Activated CD8-positive, alpha-beta memory T cell treated with anti-CD3 and anti-CD28 coated beads, Interleukin-2, amount 10 ng/mL, durations not matched to agents 7 days and 5 days (primary cell): ENCODE results near the gene ADARB1. TPM values are rescaled to one million over a fixed set of nuclear protein-coding genes. Genes with fewer than 3 reads are reported as not detected.
A peak's percentile ranks its signal among the peaks of the same experiment; 100 is the strongest.

Source experiments
- ATAC-seq: fragments of 150-1000 bp; cut with Tn5 transposase; one replicate; pipeline ENCODE4 v1.10.0; 2021; ENCODE audit warnings: moderate library complexity
- CTCF ChIA-PET: fragments of 350-600 bp; sonication (Branson Sonifier 250); formaldehyde crosslinking; loops from one replicate; lab custom pipeline; 2021; ENCODE audit warnings: antibody characterized with exemption; lab: Charles Lee
- DNase-seq: peaks from one replicate; pipeline ENCODE4 v3.0.0-alpha.2; 2020
- H3K27ac Mint-ChIP-seq: one replicate; pipeline ENCODE4 v1.8.0; 2021; ENCODE audit warnings: mild to moderate bottlenecking, mixed read lengths
- H3K27me3 Mint-ChIP-seq: one replicate; pipeline ENCODE4 v1.8.0; 2021; ENCODE audit warnings: mixed read lengths
- H3K36me3 Mint-ChIP-seq: one replicate; pipeline ENCODE4 v1.8.0; 2021; ENCODE audit warnings: mild to moderate bottlenecking, mixed read lengths
- H3K4me1 Mint-ChIP-seq: one replicate; pipeline ENCODE4 v1.8.0; 2021; ENCODE audit warnings: mixed read lengths
- H3K4me3 Mint-ChIP-seq: one replicate; pipeline ENCODE4 v1.8.0; 2021; ENCODE audit warnings: mild to moderate bottlenecking, moderate library complexity, mixed read lengths
- H3K9me3 Mint-ChIP-seq: one replicate; pipeline ENCODE4 v1.8.0; 2022; ENCODE audit warnings: low read depth, mixed read lengths
- total RNA-seq, 2 experiments: library from RNA; stranded (reverse); gene quantifications; one replicate each; pipeline ENCODE4 v1.2.3, GENCODE V29; 2021

ADARB1 gene
- total RNA-seq, 2 experiments from 2014 or later = 29.4 to 38.3 TPM

GRCh38 chr21:45256912-45257672 is 182.7 kb downstream of the ADARB1 start:
- ATAC-seq (peak; percentile 87), DNase-seq (peak; percentile 76)
- H3K27ac Mint-ChIP-seq = peak overlapping the region; percentile 61
- no peaks in the 10 kb centered on the region for H3K36me3 Mint-ChIP-seq
- CTCF ChIA-PET = interaction anchor here (0.7 to 1.8 kb wide), 7 partner anchors 19 to 182 kb away, joined by 3 to 8 read pairs (median 3); no protein-coding TSS in a partner anchor
- H3K4me1 Mint-ChIP-seq = peaks cover 30% of the 10 kb centered on the region
- peaks cover 18% of the 10 kb centered on the region for H3K27me3 Mint-ChIP-seq
- no peaks in the 10 kb centered on the region for H3K9me3 Mint-ChIP-seq
- no peak overlapping the region for H3K4me3 Mint-ChIP-seq

- Mint-ChIP-seq H3K36me3 (no peaks in the 10 kb centered on the region), H3K9me3 (no peaks in the 10 kb centered on the region), H3K4me1 (peaks cover 30% of the 10 kb centered on the region), H3K4me3 (no peak overlapping the region), H3K27me3 (peaks cover 18% of the 10 kb centered on the region), H3K27ac (no peak overlapping the region)
- CTCF ChIA-PET = interaction anchor here (1.0 to 1.1 kb wide), 2 partner anchors 106 to 182 kb away, joined by 3 to 4 read pairs; no protein-coding TSS in a partner anchor
- ATAC-seq (no peak), DNase-seq (peak; percentile 31)
Observed at GRCh38 chr21:45257673-45258341, 183.4 kb downstream of the ADARB1 start.

GRCh38 chr21:45258466-45258865 is 184.1 kb downstream of the ADARB1 start:
- DNase-seq (peak; percentile 35), ATAC-seq (no peak)
- Mint-ChIP-seq H3K36me3 (no peaks in the 10 kb centered on the region), H3K9me3 (no peaks in the 10 kb centered on the region), H3K27ac (no peak overlapping the region), H3K27me3 (peaks cover 14% of the 10 kb centered on the region), H3K4me3 (no peak overlapping the region), H3K4me1 (peaks cover 30% of the 10 kb centered on the region)
- CTCF ChIA-PET = interaction anchor here (1.2 kb wide), 1 partner anchor 23 kb away, joined by 3 read pairs; no protein-coding TSS in a partner anchor

- Mint-ChIP-seq H3K27ac (no peak overlapping the region), H3K9me3 (no peaks in the 10 kb centered on the region), H3K4me3 (no peak overlapping the region), H3K27me3 (peaks cover 14% of the 10 kb centered on the region), H3K36me3 (peaks cover 6% of the 10 kb centered on the region), H3K4me1 (peaks cover 30% of the 10 kb centered on the region)
- DNase-seq = peak; percentile 16
- no peak for ATAC-seq
- CTCF ChIA-PET = interaction anchor here (1.2 kb wide), 1 partner anchor 24 kb away, joined by 3 read pairs; no protein-coding TSS in a partner anchor
Observed at GRCh38 chr21:45259206-45259840, 184.9 kb downstream of the ADARB1 start.

GRCh38 chr21:45260191-45260825 is 185.9 kb downstream of the ADARB1 start:
- peaks cover 13% of the 10 kb centered on the region for H3K36me3 Mint-ChIP-seq
- no peak for ATAC-seq
- H3K27me3 Mint-ChIP-seq = peaks cover 10% of the 10 kb centered on the region
- peak; percentile 23 for DNase-seq
- no peak overlapping the region for H3K27ac Mint-ChIP-seq
- H3K4me3 Mint-ChIP-seq = no peak overlapping the region
- CTCF ChIA-PET = no interaction called here
- no peaks in the 10 kb centered on the region for H3K9me3 Mint-ChIP-seq
- H3K4me1 Mint-ChIP-seq = peaks cover 28% of the 10 kb centered on the region

- Mint-ChIP-seq H3K27me3 (peaks cover 10% of the 10 kb centered on the region), H3K27ac (no peak overlapping the region), H3K9me3 (no peaks in the 10 kb centered on the region), H3K4me1 (peaks cover 28% of the 10 kb centered on the region), H3K4me3 (no peak overlapping the region), H3K36me3 (peaks cover 20% of the 10 kb centered on the region)
- CTCF ChIA-PET = no interaction called here
- DNase-seq = peak; percentile 22
- no peak for ATAC-seq
Observed at GRCh38 chr21:45261093-45261492, 186.7 kb downstream of the ADARB1 start.

- H3K4me1 Mint-ChIP-seq = peaks cover 28% of the 10 kb centered on the region
- H3K9me3 Mint-ChIP-seq = no peaks in the 10 kb centered on the region
- no peak overlapping the region for H3K4me3 Mint-ChIP-seq
- no peak for DNase-seq
- H3K36me3 Mint-ChIP-seq = peaks cover 28% of the 10 kb centered on the region
- CTCF ChIA-PET = interaction anchor here (0.8 to 1.9 kb wide), 3 partner anchors 9 to 124 kb away, joined by 3 to 4 read pairs (median 3); no protein-coding TSS in a partner anchor
- H3K27me3 Mint-ChIP-seq = peaks cover 10% of the 10 kb centered on the region
- H3K27ac Mint-ChIP-seq = no peak overlapping the region
- no peak for ATAC-seq
Observed at GRCh38 chr21:45262041-45262581, 187.7 kb downstream of the ADARB1 start.

- H3K36me3 Mint-ChIP-seq = peaks cover 33% of the 10 kb centered on the region
- H3K9me3 Mint-ChIP-seq = peaks cover 2% of the 10 kb centered on the region
- peak; percentile 35 for DNase-seq
- peaks cover 10% of the 10 kb centered on the region for H3K27me3 Mint-ChIP-seq
- peaks cover 27% of the 10 kb centered on the region for H3K4me1 Mint-ChIP-seq
- CTCF ChIA-PET = interaction anchor here (0.8 to 1.9 kb wide), 3 partner anchors 9 to 124 kb away, joined by 3 to 4 read pairs (median 3); no protein-coding TSS in a partner anchor
- H3K27ac Mint-ChIP-seq = no peak overlapping the region
- no peak for ATAC-seq
- H3K4me3 Mint-ChIP-seq = no peak overlapping the region
Observed at GRCh38 chr21:45262616-45263015, 188.2 kb downstream of the ADARB1 start.

GRCh38 chr21:45263534-45263933 is 189.2 kb downstream of the ADARB1 start:
- H3K27ac Mint-ChIP-seq = no peak overlapping the region

GRCh38 chr21:45264146-45264911 is 189.9 kb downstream of the ADARB1 start:
- CTCF ChIA-PET = no interaction called here
- Mint-ChIP-seq H3K27me3 (no peaks in the 10 kb centered on the region), H3K27ac (no peak overlapping the region), H3K4me3 (no peak overlapping the region), H3K36me3 (peaks cover 38% of the 10 kb centered on the region), H3K4me1 (peaks cover 26% of the 10 kb centered on the region), H3K9me3 (peaks cover 3% of the 10 kb centered on the region)
- DNase-seq (peak; percentile 29), ATAC-seq (no peak)

More at GRCh38 chr21:45263534-45263933, 189.2 kb downstream of the ADARB1 start:
- DNase-seq = peak; percentile 19
- CTCF ChIA-PET = no interaction called here
- Mint-ChIP-seq H3K4me1 (peaks cover 26% of the 10 kb centered on the region), H3K27me3 (peaks cover 5% of the 10 kb centered on the region), H3K9me3 (peaks cover 3% of the 10 kb centered on the region), H3K36me3 (peaks cover 38% of the 10 kb centered on the region), H3K4me3 (no peak overlapping the region)
- ATAC-seq = no peak

GRCh38 chr21:45264912-45265515 is 190.6 kb downstream of the ADARB1 start:
- no peak overlapping the region for H3K27ac Mint-ChIP-seq
- ATAC-seq (no peak), DNase-seq (peak; percentile 29)
- no peaks in the 10 kb centered on the region for H3K27me3 Mint-ChIP-seq
- peaks cover 26% of the 10 kb centered on the region for H3K4me1 Mint-ChIP-seq
- H3K9me3 Mint-ChIP-seq = peaks cover 3% of the 10 kb centered on the region
- CTCF ChIA-PET = no interaction called here
- H3K4me3 Mint-ChIP-seq = no peak overlapping the region
- H3K36me3 Mint-ChIP-seq = peaks cover 41% of the 10 kb centered on the region
